HG02943 (cell line): ENCODE results near the gene IRF9.
A peak's percentile ranks its signal among the peaks of the same experiment; 100 is the strongest.
"Not testable (repeated sequence)": the region's sequence is repeated elsewhere in the genome, so short reads cannot be mapped to it uniquely, and the experiment has no call there.

Experiments
- ATAC-seq: cut with Tn5 transposase; IDR thresholded peaks from one replicate; pipeline ENCODE4 v1.9.1; 2021; ENCODE audit warnings: mild to moderate bottlenecking, low read depth, moderate library complexity; ENCODE audit not compliant: unreplicated experiment

IRF9 gene

DNA sequence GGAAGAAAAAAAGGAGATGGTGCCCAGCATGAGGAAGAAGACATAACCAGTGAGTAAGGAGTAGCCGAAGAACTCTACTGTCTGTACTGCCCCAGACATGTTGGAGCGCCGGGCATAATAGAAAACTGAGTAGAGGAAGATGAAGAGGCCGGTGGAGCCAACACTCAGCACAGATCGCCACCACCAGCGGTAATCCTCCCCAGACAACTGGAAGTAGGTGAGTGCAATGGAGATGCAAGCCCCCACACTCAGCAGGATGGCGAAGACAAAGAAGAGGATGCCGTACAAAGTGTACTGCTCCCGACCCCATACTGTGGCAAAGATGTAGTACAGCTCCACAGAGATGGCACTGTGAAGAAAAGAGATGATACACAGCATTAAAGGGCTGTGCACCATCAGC lies 28.4 kb downstream of the IRF9 start:
- no peak for ATAC-seq

GRCh38 chr14:24190416-24190815 lies 29.4 kb downstream of the IRF9 start:
- no peak for ATAC-seq

- no peak for ATAC-seq
These were observed 31.9 kb downstream of the IRF9 start for GRCh38 chr14:24192933-24193332.

- ATAC-seq = no peak
These were observed 33.3 kb downstream of the IRF9 start for GRCh38 chr14:24194186-24194872.

DNA sequence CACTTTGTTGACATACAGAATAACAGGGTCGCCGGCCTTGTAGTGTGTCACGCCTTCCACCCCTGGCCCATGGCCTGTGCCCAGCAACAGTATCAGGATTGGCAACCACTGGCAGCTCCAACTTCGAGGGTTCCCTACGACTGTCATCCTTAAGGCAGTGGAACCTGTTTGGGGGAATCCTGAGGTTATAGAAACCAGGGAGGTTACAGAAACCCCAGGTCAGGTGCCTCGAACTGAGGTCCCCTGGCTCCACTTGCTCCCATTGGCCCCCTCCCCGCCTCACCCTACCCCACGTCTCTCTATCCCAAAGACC lies 33.8 kb downstream of the IRF9 start:
- no peak for ATAC-seq

GRCh38 chr14:24195186-24196070 lies 34.4 kb downstream of the IRF9 start, which contains the start of gene TM9SF1:
TSS of gene TM9SF1 (minus strand) at chr14:24195441. CDS start at chr14:24195019, 422 bp downstream.
- peak; percentile 82 for ATAC-seq

DNA sequence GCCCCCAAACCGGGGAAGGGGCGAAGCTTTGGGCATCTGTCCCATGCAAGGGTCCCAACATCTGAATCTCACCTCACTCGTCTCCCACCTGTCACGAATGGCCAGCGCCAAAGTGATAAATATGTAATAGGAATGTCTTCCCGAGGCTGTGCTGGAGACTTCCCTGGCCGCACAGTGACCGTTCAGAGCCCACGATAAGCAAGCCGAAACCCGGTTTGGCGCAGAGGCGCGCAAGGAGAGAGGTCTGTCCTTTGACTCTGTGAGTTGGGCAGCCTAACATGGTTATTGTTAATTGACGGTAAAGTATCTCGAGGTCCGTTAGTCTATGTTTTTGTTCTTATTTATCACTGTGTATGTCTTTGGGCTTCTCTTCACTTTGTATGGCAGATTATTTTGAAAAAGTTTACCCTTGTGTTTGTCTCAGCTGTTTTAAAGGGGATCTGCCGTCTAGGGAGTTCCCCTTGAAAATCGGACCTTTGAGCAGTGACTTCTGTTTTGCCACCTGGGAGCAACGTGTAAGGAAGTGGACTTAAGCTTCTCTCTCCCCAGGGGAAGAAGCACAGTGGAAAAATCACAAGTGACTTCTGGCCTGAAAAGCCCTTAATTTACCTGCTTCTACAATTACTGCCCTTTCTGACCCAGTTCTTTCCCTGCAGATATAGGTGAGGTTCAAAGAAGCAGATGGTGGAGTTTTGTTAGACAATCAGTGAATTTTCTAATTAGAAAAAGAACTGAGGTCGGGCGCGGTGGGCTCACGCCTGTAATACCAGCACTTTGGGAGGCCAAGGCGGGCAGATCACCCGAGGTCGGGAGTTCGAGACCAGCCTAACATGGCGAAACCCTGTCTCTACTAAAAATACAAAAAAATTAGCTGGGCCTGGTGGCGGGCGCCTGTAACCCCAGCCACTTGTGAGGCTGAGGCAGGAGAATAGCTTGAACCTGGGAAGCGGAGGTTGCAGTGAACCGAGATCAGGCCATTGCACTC lies 35.3 kb downstream of the IRF9 start:
- peak; percentile 18 for ATAC-seq

GRCh38 chr14:24197056-24197450 lies 36.0 kb downstream of the IRF9 start:
- ATAC-seq = no peak

- no peak for ATAC-seq
These were observed 37.9 kb downstream of the IRF9 start for GRCh38 chr14:24198814-24199524.

DNA sequence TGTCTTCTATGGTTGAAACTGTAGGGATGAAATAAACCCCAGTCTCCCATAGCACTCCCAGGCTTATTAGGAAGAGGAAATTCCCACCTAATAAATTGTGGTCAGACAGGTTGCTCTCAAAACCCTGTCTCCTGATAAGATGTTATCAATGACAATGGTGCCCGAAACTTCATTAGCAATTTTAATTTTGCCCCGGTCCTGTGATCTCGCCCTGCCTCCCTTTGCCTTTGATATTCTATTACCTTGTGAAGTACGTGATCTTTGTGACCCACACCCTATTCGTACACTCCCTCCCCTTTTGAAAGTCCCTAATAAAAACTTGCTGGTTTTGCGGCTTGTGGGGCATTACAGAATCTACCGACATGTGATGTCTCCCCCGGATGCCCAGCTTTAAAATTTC lies 41.5 kb downstream of the IRF9 start:
- not testable (repeated sequence) for ATAC-seq

DNA sequence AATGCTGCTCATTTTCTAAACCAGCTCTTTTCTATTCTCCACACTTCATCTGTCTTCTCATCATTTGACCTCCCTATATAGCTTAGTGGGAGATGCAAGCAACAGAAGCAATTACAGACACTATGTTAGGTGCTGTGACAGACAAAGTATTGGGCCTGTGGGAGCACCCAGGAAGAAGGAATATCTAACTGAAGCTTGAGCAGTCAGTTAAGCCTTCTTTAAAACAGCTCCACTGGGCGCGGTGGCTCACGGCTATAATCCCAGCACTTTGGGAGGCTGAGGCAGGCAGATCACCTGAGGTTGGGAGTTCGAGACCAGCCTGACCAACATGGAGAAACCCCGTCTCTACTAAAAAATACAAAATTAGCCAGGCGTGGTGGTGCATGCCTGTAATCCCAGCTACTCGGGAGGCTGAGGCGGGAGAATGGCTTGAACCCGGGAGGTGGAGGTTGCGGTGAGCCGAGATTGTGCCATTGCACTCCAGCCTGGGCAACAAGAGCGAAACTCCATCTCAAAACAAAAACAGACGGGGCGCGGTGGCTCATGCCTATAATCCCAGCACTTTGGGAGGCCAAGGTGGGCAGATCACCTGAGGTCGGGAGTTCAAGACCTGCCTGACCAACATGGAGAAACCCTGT lies 42.3 kb downstream of the IRF9 start:
- not testable (repeated sequence) for ATAC-seq

DNA sequence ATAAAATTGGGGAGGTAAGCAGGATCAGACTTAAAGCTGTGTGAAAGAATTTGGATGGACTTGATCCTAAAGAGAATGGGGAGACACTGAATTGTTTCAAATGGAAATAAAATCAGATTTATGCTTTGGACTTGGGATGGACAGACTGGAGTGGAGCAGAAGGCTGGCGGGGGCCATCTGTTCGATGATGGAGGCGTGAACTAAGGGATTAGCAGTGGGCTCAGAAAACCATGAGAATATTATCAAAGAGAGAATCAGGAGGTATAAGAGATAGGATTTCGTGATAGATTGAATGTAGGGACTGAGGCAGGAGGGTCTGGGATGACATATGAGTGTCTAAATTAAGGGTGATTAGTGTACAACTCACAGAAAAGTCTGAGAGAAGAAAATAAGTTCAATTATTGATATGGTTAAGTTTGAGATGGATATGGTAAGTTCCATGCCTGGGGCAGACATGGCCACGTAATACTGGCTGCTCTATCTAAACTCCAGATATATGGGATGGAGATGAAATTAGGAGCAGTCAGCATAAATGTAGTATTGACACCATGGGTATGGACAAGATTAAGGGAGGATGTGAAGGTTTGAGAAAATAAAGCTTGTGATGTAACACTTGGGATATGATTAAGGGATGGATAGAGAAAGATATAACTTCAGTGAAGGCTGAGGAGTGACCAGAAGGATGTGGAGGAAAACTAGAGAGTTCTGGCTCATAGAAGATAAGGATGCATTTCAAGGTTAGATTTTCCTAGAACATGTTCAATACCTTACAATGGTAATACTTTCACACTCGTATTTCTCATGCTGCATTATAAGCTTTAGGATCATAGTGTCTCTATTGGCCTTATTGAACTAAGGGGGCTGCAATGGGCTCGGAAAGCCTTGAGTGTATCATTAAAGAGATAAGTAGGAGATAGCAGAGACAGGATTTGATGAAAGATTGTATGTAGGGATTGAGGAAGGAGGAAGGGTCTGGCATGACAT lies 43.4 kb downstream of the IRF9 start:
- ATAC-seq = no peak

- no peak for ATAC-seq
These were observed 45.4 kb downstream of the IRF9 start for GRCh38 chr14:24206260-24207103.

GRCh38 chr14:24207104-24207551 lies 46.1 kb downstream of the IRF9 start:
- no peak for ATAC-seq

DNA sequence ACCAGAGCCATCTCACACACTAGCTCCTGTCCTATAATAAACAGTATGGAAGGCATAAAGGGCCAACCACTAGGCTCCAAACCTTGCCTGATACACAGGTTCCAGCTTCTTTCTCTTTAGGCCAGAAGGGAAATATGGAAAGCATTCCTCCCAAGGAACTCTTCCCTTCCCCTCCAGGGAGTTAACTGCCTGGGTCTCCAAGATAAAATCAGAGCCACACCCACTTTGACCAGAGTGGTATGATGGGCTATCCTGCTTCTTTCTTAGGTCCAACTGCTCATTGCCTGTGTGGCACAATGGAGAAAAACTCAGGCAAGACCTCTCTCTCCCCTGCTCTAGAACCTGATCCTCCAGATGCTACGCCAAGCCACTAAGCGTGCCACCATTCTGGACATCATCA lies 46.6 kb downstream of the IRF9 start:
- no peak for ATAC-seq

DNA sequence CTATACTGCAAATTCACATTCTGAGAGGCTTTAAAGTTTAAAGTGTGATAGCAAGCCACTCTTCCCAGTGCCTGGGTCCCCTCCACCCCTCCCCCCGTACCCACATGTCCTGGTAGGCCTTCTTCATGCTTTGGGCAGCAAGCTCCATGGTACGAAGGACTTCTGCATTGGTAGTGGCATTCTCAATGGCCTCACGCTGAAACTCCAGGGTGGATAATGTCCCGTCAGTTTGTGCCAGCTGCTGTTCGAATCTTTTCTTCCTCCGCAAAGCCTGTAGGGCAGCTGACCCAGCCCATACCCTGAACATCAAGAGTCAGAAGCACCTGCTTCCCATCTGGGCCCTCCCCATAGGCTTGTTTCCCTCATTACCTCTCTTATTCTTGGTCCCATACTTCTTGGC lies 50.2 kb downstream of the IRF9 start:
- no peak for ATAC-seq
